Caco-2 (cell line): ENCODE measurements around the gene GGTLC2. TPM values are rescaled to one million over a fixed set of nuclear protein-coding genes. Genes with fewer than 3 reads are reported as not detected.

Source experiments
- BruUV-seq: library from RNA; stranded (reverse); fragments of 400-500 nt; replicated peaks from 2 replicates; lab custom pipeline; 2021; lab: Mats Ljungman, UMichigan
- CTCF ChIA-PET: fragments of 300-600 bp; sonication (Branson Sonifier 250); formaldehyde crosslinking; loops from one replicate; lab custom pipeline; 2022; ENCODE audit warnings: antibody characterized with exemption; lab: Charles Lee
- POLR2A ChIA-PET: fragments of 300-600 bp; sonication (Branson Sonifier 250); formaldehyde crosslinking; loops from one replicate; lab custom pipeline; 2022; ENCODE audit warnings: antibody characterized with exemption; lab: Charles Lee
- DNase-seq, 2 experiments: peaks; one replicate each; pipeline versions ENCODE4 v3.0.0 to v3.0.0-alpha.2; 2020 to 2022
- H3K27me3 ChIP-seq: replicated peaks from 2 replicates; pipeline ENCODE4 v1.6.0; 2011; ENCODE audit warnings: low read length; ENCODE audit not compliant: control insufficient read depth, insufficient read depth
- H3K36me3 ChIP-seq: 2 replicates; pipeline ENCODE4 v1.5.1; 2011; ENCODE audit warnings: low read length; ENCODE audit not compliant: control insufficient read depth, insufficient read depth
- H3K4me1 ChIP-seq: fragments of 250-450 bp; sonication (Bioruptor Pico); 2 replicates; pipeline ENCODE4 v1.5.1; 2020; ENCODE audit warnings: mild to moderate bottlenecking
- H3K4me3 ChIP-seq: 2 replicates; pipeline ENCODE4 v1.5.1; 2011; ENCODE audit warnings: low read depth, mild to moderate bottlenecking, control low read depth, low read length
- H3K9me3 ChIP-seq: fragments of 250-450 bp; sonication (Bioruptor Pico); 2 replicates; pipeline ENCODE4 v1.5.1; 2020; ENCODE audit warnings: mild to moderate bottlenecking, moderate library complexity
- H3K27ac Mint-ChIP-seq: one replicate; pipeline ENCODE4 v1.8.0; 2022; ENCODE audit warnings: mixed read lengths; ENCODE audit not compliant: unreplicated experiment
- H3K27me3 Mint-ChIP-seq: one replicate; pipeline ENCODE4 v1.8.0; 2022; ENCODE audit warnings: mixed read lengths; ENCODE audit not compliant: insufficient read depth, unreplicated experiment
- H3K36me3 Mint-ChIP-seq: one replicate; pipeline ENCODE4 v1.8.0; 2022; ENCODE audit warnings: mild to moderate bottlenecking, mixed read lengths; ENCODE audit not compliant: insufficient read depth, unreplicated experiment
- H3K4me1 Mint-ChIP-seq: one replicate; pipeline ENCODE4 v1.8.0; 2022; ENCODE audit warnings: low read depth, mixed read lengths; ENCODE audit not compliant: unreplicated experiment
- H3K4me3 Mint-ChIP-seq: one replicate; pipeline ENCODE4 v1.8.0; 2022; ENCODE audit warnings: mild to moderate bottlenecking, moderate library complexity, mixed read lengths; ENCODE audit not compliant: unreplicated experiment
- H3K9me3 Mint-ChIP-seq: one replicate; pipeline ENCODE4 v1.8.0; 2022; ENCODE audit warnings: mixed read lengths; ENCODE audit not compliant: unreplicated experiment
- intact Hi-C: fragments of 100-400 bp; cut with micrococcal nuclease; formaldehyde crosslinking; loops from one replicate; pipeline ENCODE4 v1.10.0; 2022; ENCODE audit not compliant: unreplicated experiment
- total RNA-seq: library from RNA; stranded (reverse); gene quantifications from 2 replicates; pipeline ENCODE4 v1.2.3, GENCODE V29; 2022
- TF ChIP-seq, protein P1 (sequence below), 2 experiments: fragments of 200-600 bp in 1 of 2; IDR thresholded peaks; 1 replicate in 1 of 2; 2 replicates in 1 of 2; pipeline versions ENCODE4 v1.5.1 to v1.8.0; 2011 to 2022; ENCODE audit warnings: antibody characterized with exemption in 1 of 2, control low read depth in 1 of 2, inconsistent platforms in 1 of 2, low read depth in 1 of 2, low read length in 1 of 2, mild to moderate bottlenecking in 1 of 2, moderate library complexity in 1 of 2; ENCODE audit not compliant: insufficient read depth in 1 of 2, severe bottlenecking in 1 of 2, unreplicated experiment in 1 of 2

GGTLC2 gene
- total RNA-seq, 1 experiment from 2014 or later: 0.34 TPM

DNA sequence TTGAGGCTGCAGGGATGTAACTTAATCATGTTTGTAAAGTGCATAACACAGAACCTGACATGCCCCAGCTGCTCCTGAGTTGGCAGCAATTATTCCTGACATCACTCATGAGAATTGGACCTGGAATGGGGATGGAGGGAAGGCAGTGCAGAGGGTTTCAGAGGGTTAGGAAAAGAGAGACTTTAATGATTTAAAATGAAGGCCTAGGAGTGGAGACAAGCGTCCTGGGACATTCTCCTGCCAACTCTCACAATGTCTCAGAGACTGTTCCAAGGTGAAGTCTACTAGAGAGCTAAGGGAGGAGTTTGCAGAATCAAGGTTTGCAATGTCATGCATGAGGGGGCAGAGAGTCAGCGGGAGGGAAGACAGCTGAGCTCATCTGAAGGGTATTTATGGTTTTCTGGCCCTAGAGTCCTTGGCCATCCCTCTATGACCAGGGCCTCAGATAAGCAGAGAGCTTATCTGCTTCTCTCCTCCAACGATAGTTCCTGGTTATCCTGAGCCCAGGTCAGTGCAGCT lies 36.9 kb downstream of the GGTLC2 start:
- BruUV-seq: no TSS peak
- ChIA-PET POLR2A (no interaction called here), CTCF (interaction anchor here (0.9 to 2.2 kb wide), 2 partner anchors 15 to 71 kb away, joined by 3 to 7 read pairs; no protein-coding TSS in a partner anchor)
- H3K36me3 Mint-ChIP-seq: no peaks in the 10 kb centered on the region
- peak; percentile 31 to 63 for DNase-seq
- no peaks in the 10 kb centered on the region for H3K27me3 Mint-ChIP-seq
- Histone ChIP-seq H3K36me3 (no peaks in the 10 kb centered on the region), H3K27me3 (no peaks in the 10 kb centered on the region), H3K4me3 (no peak overlapping the region), H3K9me3 (no peaks in the 10 kb centered on the region), H3K4me1 (peaks cover 41% of the 10 kb centered on the region)
- peak overlapping the region; percentile 70 for H3K27ac Mint-ChIP-seq
- intact Hi-C loops: no loop called here
- H3K9me3 Mint-ChIP-seq: no peaks in the 10 kb centered on the region
- H3K4me3 Mint-ChIP-seq: no peak overlapping the region
- peaks cover 33% of the 10 kb centered on the region for H3K4me1 Mint-ChIP-seq
- TF ChIP-seq, protein P1, sequence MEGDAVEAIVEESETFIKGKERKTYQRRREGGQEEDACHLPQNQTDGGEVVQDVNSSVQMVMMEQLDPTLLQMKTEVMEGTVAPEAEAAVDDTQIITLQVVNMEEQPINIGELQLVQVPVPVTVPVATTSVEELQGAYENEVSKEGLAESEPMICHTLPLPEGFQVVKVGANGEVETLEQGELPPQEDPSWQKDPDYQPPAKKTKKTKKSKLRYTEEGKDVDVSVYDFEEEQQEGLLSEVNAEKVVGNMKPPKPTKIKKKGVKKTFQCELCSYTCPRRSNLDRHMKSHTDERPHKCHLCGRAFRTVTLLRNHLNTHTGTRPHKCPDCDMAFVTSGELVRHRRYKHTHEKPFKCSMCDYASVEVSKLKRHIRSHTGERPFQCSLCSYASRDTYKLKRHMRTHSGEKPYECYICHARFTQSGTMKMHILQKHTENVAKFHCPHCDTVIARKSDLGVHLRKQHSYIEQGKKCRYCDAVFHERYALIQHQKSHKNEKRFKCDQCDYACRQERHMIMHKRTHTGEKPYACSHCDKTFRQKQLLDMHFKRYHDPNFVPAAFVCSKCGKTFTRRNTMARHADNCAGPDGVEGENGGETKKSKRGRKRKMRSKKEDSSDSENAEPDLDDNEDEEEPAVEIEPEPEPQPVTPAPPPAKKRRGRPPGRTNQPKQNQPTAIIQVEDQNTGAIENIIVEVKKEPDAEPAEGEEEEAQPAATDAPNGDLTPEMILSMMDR (IDR thresholded peaks at IDR 0.05; ENCODE audit: insufficient read depth in 1 of 2, low read depth in 1 of 2, low read length in 1 of 2, severe bottlenecking in 1 of 2, unreplicated experiment in 1 of 2): no peak

DNA sequence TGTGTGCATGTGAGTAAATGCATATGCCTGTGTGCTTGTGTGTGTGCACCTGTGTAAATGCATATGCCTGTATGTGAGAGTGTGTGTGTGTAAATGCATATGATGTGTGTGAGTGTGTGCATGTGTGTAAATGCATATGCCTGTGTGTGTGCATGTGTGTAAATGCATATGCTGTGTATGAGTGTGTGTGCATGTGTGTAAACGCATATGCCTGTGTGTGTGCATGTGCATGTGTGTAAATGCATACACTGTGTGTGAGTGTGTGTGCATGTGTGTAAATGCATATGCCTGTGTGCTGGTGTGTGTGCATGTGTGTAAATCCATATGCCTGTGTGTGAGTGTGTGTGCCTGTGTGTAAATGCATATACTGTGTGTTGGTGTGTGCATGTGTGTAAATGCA lies 37.8 kb downstream of the GGTLC2 start:
- Histone ChIP-seq H3K36me3 (no peaks in the 10 kb centered on the region), H3K4me3 (no peak overlapping the region), H3K27me3 (no peaks in the 10 kb centered on the region), H3K4me1 (peaks cover 41% of the 10 kb centered on the region), H3K9me3 (no peaks in the 10 kb centered on the region)
- ChIA-PET CTCF (interaction anchor here (2.2 kb wide), 1 partner anchor 16 kb away, joined by 7 read pairs; no protein-coding TSS in a partner anchor), POLR2A (no interaction called here)
- peaks cover 33% of the 10 kb centered on the region for H3K4me1 Mint-ChIP-seq
- no peaks in the 10 kb centered on the region for H3K36me3 Mint-ChIP-seq
- H3K4me3 Mint-ChIP-seq: no peak overlapping the region
- TF ChIP-seq, protein P1 (IDR thresholded peaks at IDR 0.05; ENCODE audit: insufficient read depth in 1 of 2, low read depth in 1 of 2, low read length in 1 of 2, severe bottlenecking in 1 of 2, unreplicated experiment in 1 of 2): no peak
- intact Hi-C loops: no loop called here
- no TSS peak for BruUV-seq
- no peaks in the 10 kb centered on the region for H3K9me3 Mint-ChIP-seq
- no peak overlapping the region for H3K27ac Mint-ChIP-seq
- no peaks in the 10 kb centered on the region for H3K27me3 Mint-ChIP-seq
- DNase-seq: no peak

DNA sequence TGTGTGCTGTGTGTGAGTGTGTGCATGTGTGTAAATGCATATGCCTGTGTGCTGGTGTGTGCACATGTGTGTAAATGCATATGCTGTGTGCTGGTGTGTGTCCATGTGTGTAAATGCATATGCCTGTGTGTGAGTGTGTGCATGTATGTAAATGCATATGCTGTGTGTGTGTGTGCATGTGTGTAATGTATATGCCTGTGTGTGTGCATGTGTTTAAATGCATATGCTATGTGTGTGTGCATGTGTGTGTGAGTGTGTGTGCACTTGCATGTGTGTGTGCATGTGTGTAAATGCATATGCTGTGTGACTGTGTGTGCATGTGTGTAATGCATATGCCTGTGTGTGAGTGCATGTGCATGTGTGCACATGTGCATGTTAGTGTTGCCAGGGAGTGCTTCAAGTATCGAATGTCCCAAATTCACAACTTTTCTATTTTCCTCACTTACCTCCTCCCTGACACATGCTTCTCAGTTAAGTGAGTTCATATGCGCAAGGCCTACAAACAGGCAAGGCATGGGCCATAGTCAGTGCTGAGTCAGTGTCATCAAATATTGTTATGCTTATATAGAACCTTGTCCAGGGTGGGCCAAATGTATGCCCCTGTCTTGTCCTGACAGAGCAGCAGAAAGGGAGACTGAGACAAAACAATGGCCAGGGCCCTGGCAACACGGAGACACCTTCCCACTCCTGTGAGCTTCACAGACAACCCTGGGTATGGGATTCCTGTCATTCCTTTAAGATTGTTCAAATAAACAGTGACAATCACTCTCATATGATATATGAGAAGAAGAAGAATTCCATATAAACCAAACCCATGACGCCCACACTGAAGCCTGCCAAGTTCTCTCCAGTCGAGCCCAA lies 38.6 kb downstream of the GGTLC2 start:
- no peaks in the 10 kb centered on the region for H3K27me3 Mint-ChIP-seq
- no TSS peak for BruUV-seq
- H3K4me3 ChIP-seq: no peak overlapping the region
- peaks cover 41% of the 10 kb centered on the region for H3K4me1 ChIP-seq
- no peaks in the 10 kb centered on the region for H3K9me3 ChIP-seq
- peak in 1 of 2 experiments; percentile 13 for DNase-seq
- H3K36me3 ChIP-seq: no peaks in the 10 kb centered on the region
- peaks cover 33% of the 10 kb centered on the region for H3K4me1 Mint-ChIP-seq
- no peak overlapping the region for H3K4me3 Mint-ChIP-seq
- no peaks in the 10 kb centered on the region for H3K27me3 ChIP-seq
- no peaks in the 10 kb centered on the region for H3K9me3 Mint-ChIP-seq
- CTCF ChIA-PET: interaction anchor here (0.6 to 3.6 kb wide), 3 partner anchors 10 to 261 kb away, joined by 3 to 27 read pairs (median 4); no protein-coding TSS in a partner anchor
- TF ChIP-seq, protein P1 (IDR thresholded peaks at IDR 0.05; ENCODE audit: insufficient read depth in 1 of 2, low read depth in 1 of 2, low read length in 1 of 2, severe bottlenecking in 1 of 2, unreplicated experiment in 1 of 2): no peak
- POLR2A ChIA-PET: no interaction called here
- H3K36me3 Mint-ChIP-seq: no peaks in the 10 kb centered on the region
- intact Hi-C loops: no loop called here
- no peak overlapping the region for H3K27ac Mint-ChIP-seq
